Kidney epithelial cell (primary cell): ENCODE measurements around the gene ELF1. TPM values are rescaled to one million over a fixed set of nuclear protein-coding genes. Genes with fewer than 3 reads are reported as not detected.
"Not testable (repeated sequence)": the region's sequence is repeated elsewhere in the genome, so short reads cannot be mapped to it uniquely, and the experiment has no call there.

Experiments
- DNase-seq: peaks from one replicate; pipeline ENCODE4 v3.0.0-alpha.2; 2010; ENCODE audit warnings: low read depth
- H3K27me3 ChIP-seq: 2 replicates; pipeline ENCODE4 v1.6.0; 2011; ENCODE audit warnings: low read length; ENCODE audit not compliant: control insufficient read depth, insufficient read depth
- H3K36me3 ChIP-seq: 2 replicates; pipeline ENCODE4 v1.5.1; 2011; ENCODE audit warnings: low read length; ENCODE audit not compliant: control insufficient read depth, insufficient read depth
- H3K4me3 ChIP-seq: 2 replicates; pipeline ENCODE4 v1.5.1; 2011; ENCODE audit warnings: low read depth, mild to moderate bottlenecking, control low read depth, low read length
- CTCF ChIP-seq: IDR thresholded peaks from 2 replicates; pipeline ENCODE4 v1.5.1; 2011; ENCODE audit warnings: mild to moderate bottlenecking, moderate library complexity, low read length, control low read depth, inconsistent platforms; ENCODE audit not compliant: insufficient read depth, poor library complexity, severe bottlenecking
- total RNA-seq: library from RNA; depleted of rRNA; stranded (reverse); fragments of >200 nt; gene quantifications from 2 replicates; pipeline ENCODE4 v1.2.3, GENCODE V29; 2015

The ELF1 gene
- total RNA-seq, 1 donor from 2014 or later = 60.6 TPM

GRCh38 chr13:40979232-40979631, 39.9 kb downstream of the ELF1 start:
- no peak for DNase-seq
- H3K36me3 ChIP-seq = no peaks in the 10 kb centered on the region
- H3K27me3 ChIP-seq = no peaks in the 10 kb centered on the region
- no peak for TF ChIP-seq CTCF
- H3K4me3 ChIP-seq = no peak overlapping the region

DNA sequence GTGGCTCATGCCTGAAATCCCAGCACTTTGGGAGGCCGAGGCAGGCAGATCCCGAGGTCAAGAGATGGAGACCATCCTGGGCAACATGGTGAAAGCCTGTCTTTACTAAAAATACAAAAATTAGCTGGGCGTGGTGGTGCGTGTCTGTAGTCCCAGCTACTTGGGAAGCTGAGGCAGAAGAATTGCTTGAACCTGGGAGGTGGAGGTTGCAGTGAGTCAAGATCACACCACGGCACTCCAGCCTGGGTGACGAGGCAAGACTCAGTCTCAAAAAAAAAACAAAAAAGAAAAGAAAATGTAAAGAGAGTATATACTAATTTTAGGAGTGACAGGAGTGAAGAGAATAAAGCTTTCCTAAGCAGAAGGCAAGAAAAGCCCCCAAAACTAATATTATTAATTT, 41.0 kb downstream of the ELF1 start:
- not testable (repeated sequence) for H3K4me3 ChIP-seq, H3K36me3 ChIP-seq, DNase-seq, H3K27me3 ChIP-seq

DNA sequence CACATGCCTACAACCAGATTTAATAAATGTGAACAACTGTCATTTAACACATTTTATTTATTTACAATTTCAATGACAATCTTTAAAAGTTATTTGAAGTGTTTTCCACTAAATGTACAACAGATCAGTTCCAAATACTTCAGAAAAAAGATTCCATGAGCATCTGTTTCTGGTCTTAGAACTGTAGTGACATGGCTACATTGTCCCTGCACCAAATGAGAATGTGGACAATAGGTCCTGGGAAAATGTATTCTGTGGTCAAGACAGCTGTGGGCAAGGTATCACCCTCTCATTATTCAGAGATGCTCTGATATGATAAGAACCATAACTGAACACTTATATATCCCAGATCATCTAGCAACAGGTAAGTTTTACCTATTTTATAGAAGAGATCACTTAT, 43.7 kb downstream of the ELF1 start:
- H3K4me3 ChIP-seq = no peak overlapping the region
- H3K36me3 ChIP-seq = no peaks in the 10 kb centered on the region
- no peak for DNase-seq
- no peaks in the 10 kb centered on the region for H3K27me3 ChIP-seq
- TF ChIP-seq CTCF = no peak

DNA sequence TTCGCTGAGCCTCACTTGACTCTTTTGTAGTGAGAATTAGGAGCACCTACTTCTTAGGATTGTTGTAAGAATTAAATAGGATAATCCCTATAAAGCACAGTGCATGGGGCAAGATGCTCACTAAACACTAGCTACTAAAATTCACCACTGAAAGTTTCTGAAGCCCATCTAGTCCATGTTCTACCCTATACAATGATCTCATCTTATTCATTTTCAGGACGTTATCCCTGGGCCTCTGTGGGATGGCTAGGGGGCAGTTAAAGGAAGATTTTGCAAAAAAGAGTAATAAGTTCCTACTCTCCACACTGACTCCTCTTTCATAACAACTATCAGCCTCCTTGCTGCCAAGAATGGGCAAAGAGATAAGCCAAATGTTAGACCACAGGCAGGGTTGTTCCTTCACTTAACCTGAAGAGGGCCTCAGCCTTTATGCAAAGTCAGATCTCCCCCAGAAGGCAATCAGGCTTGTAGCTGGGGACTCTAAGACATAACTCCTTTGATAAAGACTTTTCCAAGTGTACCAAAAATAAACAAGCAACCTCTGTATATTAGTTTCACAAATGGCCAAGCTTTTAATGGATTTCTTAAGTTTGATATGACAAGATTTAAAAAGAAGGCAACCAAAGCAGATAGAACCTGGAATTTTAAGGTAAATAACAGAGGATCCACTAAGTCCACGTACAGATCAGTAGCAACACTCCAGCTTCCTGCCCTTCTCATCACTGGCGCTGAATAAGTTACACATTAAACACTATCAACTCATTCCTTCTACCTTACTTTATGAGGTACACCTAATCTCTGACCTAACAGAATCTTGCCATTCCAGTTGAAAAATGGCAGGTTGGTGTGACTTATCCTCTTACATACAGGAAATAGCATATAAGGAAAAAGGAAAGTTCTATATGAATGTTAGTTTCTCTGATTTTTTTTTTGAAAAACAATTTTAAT, 44.4 kb downstream of the ELF1 start:
- no peaks in the 10 kb centered on the region for H3K27me3 ChIP-seq
- H3K36me3 ChIP-seq = no peaks in the 10 kb centered on the region
- TF ChIP-seq CTCF = peak; percentile 58
- no peak overlapping the region for H3K4me3 ChIP-seq
- peak; percentile 58 for DNase-seq

- DNase-seq = no peak
- H3K36me3 ChIP-seq = no peaks in the 10 kb centered on the region
- no peaks in the 10 kb centered on the region for H3K27me3 ChIP-seq
- no peak for TF ChIP-seq CTCF
- H3K4me3 ChIP-seq = no peak overlapping the region
Observed at GRCh38 chr13:40973409-40973808, 45.7 kb downstream of the ELF1 start.

DNA sequence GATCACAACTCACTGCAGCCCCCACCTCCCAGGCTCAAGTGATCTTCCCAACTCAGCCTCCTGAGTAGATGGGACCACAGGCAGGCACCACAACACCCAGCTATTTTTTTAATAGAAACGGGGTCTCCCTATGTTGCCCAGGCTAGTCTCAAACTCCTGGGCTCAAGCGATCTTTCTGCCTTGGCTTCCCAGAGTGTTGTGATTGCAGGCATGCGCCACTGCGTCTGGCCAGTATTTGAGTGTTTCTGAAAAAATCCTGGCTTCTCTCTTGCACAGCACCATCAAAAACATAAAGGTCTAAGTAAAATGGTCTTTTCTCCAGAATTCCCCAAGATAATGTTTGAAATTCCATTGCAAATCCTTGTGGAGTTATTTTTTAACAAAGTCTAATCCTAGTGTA, 47.8 kb downstream of the ELF1 start:
- Histone ChIP-seq H3K36me3 (no peaks in the 10 kb centered on the region), H3K4me3 (no peak overlapping the region), H3K27me3 (no peaks in the 10 kb centered on the region)
- DNase-seq = no peak
- no peak for TF ChIP-seq CTCF
